Measurements from ENCODE around the gene AFDN.

AFDN gene

DNA sequence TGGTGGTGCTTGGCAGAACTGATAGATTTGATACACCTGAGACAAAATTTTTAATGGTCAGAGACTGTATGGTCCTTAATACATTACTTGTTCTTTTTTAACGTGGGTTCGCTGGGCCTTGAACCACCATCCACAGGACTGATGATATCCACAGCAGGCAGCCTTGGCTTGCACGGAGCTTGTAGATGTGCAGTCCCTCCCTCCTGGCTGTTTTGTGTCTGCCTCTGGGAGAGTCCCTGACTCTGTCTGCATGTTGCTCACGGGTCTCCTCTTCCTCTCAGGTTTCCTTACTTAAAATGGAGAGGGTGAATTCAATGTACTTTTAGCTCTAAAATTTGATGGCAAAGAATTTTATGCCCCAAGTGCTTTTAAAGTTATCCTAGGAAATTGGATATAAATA, 188.3 kb downstream of the AFDN start:
- H3K27me3 ChIP-seq (ENCODE audit: insufficient read depth, low read depth): no peaks in the 10 kb centered on the region
- no peaks in the 10 kb centered on the region for H4K20me1 ChIP-seq (ENCODE audit: insufficient read depth)
- H3K9ac ChIP-seq: no peak overlapping the region
- no peak overlapping the region for H3K27ac ChIP-seq
- H3K4me2 ChIP-seq: no peak overlapping the region
- H2AFZ ChIP-seq (ENCODE audit: low read depth): no peak overlapping the region
- TF ChIP-seq, protein P1, sequence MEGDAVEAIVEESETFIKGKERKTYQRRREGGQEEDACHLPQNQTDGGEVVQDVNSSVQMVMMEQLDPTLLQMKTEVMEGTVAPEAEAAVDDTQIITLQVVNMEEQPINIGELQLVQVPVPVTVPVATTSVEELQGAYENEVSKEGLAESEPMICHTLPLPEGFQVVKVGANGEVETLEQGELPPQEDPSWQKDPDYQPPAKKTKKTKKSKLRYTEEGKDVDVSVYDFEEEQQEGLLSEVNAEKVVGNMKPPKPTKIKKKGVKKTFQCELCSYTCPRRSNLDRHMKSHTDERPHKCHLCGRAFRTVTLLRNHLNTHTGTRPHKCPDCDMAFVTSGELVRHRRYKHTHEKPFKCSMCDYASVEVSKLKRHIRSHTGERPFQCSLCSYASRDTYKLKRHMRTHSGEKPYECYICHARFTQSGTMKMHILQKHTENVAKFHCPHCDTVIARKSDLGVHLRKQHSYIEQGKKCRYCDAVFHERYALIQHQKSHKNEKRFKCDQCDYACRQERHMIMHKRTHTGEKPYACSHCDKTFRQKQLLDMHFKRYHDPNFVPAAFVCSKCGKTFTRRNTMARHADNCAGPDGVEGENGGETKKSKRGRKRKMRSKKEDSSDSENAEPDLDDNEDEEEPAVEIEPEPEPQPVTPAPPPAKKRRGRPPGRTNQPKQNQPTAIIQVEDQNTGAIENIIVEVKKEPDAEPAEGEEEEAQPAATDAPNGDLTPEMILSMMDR (conservative IDR thresholded peaks at IDR 0.05; ENCODE audit: low read depth, low read length): no peak
- H3K79me2 ChIP-seq (ENCODE audit: insufficient read depth, low read depth): no peaks in the 10 kb centered on the region
- no peak overlapping the region for H3K4me3 ChIP-seq (IDR thresholded peaks at IDR 0.05; ENCODE audit: insufficient read depth, low read depth, low read length)
- no peaks in the 10 kb centered on the region for H3K4me1 ChIP-seq (ENCODE audit: low read depth, poor library complexity, severe bottlenecking)
- no peaks in the 10 kb centered on the region for H3K36me3 ChIP-seq (ENCODE audit: insufficient read depth)

DNA sequence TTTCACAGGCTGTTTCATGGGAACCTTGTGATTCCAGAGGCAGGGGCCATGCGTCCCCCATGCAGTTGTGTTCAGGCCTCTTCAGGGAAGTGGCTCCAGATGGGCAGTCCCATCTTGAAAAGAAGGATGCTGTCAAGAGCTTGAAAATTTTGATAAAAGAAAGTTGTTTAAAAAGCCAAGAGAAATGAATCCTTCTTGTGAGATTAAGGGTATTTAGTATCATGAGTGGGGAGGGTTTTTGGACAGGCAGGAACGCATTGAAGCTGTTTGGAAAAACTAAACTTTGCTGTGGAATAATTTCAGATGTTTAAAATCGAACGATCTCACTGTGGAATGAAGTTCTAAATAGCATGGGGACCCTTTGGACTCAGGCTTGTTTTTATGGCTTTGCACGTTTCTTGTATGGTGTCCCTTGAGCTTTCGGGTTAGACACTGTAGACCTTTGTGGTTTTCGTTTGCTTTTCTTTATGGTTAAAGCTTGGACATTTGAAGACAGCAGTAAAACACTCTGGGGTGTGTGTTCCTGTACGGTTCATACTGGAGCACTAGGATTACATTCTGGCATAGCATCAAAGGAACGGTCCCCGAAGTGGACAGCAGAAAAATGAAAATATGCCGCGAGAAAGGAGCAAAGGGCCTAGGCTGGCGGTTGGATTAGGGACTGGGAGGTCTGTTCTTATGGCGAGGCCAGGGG, 188.9 kb downstream of the AFDN start:
- Histone ChIP-seq H3K4me1 (ENCODE audit: low read depth, poor library complexity, severe bottlenecking) (no peaks in the 10 kb centered on the region), H3K27ac (no peak overlapping the region), H2AFZ (ENCODE audit: low read depth) (no peak overlapping the region), H3K4me2 (no peak overlapping the region), H3K27me3 (ENCODE audit: insufficient read depth, low read depth) (no peaks in the 10 kb centered on the region), H3K36me3 (ENCODE audit: insufficient read depth) (no peaks in the 10 kb centered on the region), H4K20me1 (ENCODE audit: insufficient read depth) (no peaks in the 10 kb centered on the region), H3K9ac (no peak overlapping the region), H3K4me3 (IDR thresholded peaks at IDR 0.05; ENCODE audit: insufficient read depth, low read depth, low read length) (no peak overlapping the region), H3K79me2 (ENCODE audit: insufficient read depth, low read depth) (no peaks in the 10 kb centered on the region)
- TF ChIP-seq, protein P1 (conservative IDR thresholded peaks at IDR 0.05; ENCODE audit: low read depth, low read length): no peak

DNA sequence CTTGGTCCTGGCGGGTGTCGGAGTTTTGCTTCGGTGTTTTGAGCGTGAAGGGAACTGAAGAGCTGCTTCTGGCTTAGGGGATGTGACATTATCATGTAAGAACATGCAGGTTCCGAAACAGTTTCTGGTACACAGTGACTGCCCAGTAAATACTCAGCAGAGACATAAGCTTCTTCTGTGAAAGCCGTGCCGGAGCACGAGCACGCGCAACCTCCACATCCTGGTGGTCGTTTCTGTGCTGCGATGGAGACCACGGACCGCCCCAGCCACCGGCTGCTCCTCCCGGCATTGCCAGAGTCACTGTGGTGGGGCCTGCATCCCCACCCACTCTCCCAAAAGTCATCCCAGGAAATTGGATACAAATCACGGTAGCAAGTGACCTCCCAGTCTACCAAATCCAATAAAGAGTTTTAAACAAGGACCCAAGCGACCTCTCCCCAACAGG, 189.5 kb downstream of the AFDN start:
- Histone ChIP-seq H3K4me1 (ENCODE audit: low read depth, poor library complexity, severe bottlenecking) (no peaks in the 10 kb centered on the region), H3K79me2 (ENCODE audit: insufficient read depth, low read depth) (no peaks in the 10 kb centered on the region), H4K20me1 (ENCODE audit: insufficient read depth) (no peaks in the 10 kb centered on the region), H2AFZ (ENCODE audit: low read depth) (no peak overlapping the region), H3K9ac (no peak overlapping the region), H3K27ac (no peak overlapping the region), H3K27me3 (ENCODE audit: insufficient read depth, low read depth) (no peaks in the 10 kb centered on the region), H3K4me3 (IDR thresholded peaks at IDR 0.05; ENCODE audit: insufficient read depth, low read depth, low read length) (no peak overlapping the region), H3K36me3 (ENCODE audit: insufficient read depth) (no peaks in the 10 kb centered on the region), H3K4me2 (no peak overlapping the region)
- TF ChIP-seq, protein P1 (conservative IDR thresholded peaks at IDR 0.05; ENCODE audit: low read depth, low read length): no peak

DNA sequence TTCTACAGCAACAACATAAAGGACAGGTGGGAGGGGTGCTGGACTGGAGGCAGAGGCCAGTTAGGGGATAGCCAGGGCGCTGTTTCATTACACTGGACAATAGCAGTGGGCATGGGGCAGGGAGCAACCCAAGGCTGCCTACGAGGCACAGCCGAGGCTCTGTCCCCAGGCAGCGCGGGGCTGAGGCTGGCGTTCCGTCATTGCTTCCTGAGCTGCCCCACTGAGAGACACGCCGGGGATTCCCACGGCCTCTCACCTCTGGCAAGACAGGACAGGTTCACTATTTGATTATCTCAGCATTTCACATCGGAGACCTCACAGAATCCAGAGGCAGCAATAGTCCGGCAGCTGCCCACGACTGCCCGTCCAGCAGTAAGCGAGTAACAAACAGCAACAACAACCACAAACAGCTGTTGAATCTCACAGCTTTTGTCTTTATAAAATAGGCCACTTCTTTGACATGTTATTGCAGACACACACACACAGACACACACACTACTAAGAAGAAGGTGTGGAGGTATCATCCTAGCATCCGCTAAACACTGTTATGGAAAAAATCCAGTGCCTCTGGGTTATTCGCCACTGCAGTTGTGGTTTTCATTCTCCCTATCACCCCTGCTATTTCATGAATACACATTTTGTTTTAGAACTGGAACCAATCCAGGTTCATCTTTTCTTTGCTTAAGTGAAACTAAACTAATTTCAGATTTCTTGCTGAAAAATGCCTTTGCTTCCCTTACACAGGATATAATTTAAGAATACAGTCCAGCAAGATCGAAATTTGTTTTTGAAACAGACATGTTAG, 190.2 kb downstream of the AFDN start:
- Histone ChIP-seq H3K4me2 (no peak overlapping the region), H3K27ac (no peak overlapping the region), H3K27me3 (ENCODE audit: insufficient read depth, low read depth) (no peaks in the 10 kb centered on the region), H3K4me1 (ENCODE audit: low read depth, poor library complexity, severe bottlenecking) (no peaks in the 10 kb centered on the region), H3K4me3 (IDR thresholded peaks at IDR 0.05; ENCODE audit: insufficient read depth, low read depth, low read length) (no peak overlapping the region), H3K9ac (no peak overlapping the region), H3K79me2 (ENCODE audit: insufficient read depth, low read depth) (no peaks in the 10 kb centered on the region), H2AFZ (ENCODE audit: low read depth) (no peak overlapping the region), H3K36me3 (ENCODE audit: insufficient read depth) (no peaks in the 10 kb centered on the region), H4K20me1 (ENCODE audit: insufficient read depth) (no peaks in the 10 kb centered on the region)
- TF ChIP-seq, protein P1 (conservative IDR thresholded peaks at IDR 0.05; ENCODE audit: low read depth, low read length): no peak

Measured in KMS-11 (cell line).